PC-3 (cell line): Measurements from ENCODE around the gene TRABD2A. TPM values are rescaled to one million over a fixed set of nuclear protein-coding genes. Genes with fewer than 3 reads are reported as not detected.

ENCODE experiments used
- ATAC-seq: fragments of 200-7000 bp; cut with Tn5 transposase; 2 replicates; pipeline ENCODE4 v1.9.1; 2020; ENCODE audit warnings: mild to moderate bottlenecking, moderate library complexity
- BruUV-seq: library from RNA; stranded (reverse); fragments of 400-500 nt; replicated peaks from 2 replicates; lab custom pipeline; 2021; lab: Mats Ljungman, UMichigan
- CTCF ChIA-PET: fragments of 300-600 bp; sonication (Branson Sonifier 250); formaldehyde crosslinking; loops from one replicate; lab custom pipeline; 2022; ENCODE audit warnings: antibody characterized with exemption; lab: Charles Lee
- POLR2A ChIA-PET: fragments of 300-600 bp; sonication (Branson Sonifier 250); formaldehyde crosslinking; loops from one replicate; lab custom pipeline; 2022; ENCODE audit warnings: antibody characterized with exemption; ENCODE audit not compliant: unreplicated experiment; lab: Charles Lee
- DNase-seq: peaks from one replicate; pipeline ENCODE4 v3.0.0-alpha.2; 2015
- H2AFZ ChIP-seq: fragments of 300-600 bp; sonication (generic); 2 replicates; pipeline ENCODE4 v1.6.0; 2016; ENCODE audit warnings: antibody characterized with exemption, low read length
- H3F3A ChIP-seq: fragments of 300-600 bp; sonication (generic); one replicate; pipeline ENCODE4 v1.6.0; 2017; ENCODE audit warnings: antibody characterized with exemption, low read length, control low read depth, mild to moderate bottlenecking; ENCODE audit not compliant: unreplicated experiment
- H3K27ac ChIP-seq: fragments of 300-600 bp; sonication (generic); 2 replicates; pipeline ENCODE4 v1.5.1; 2016; ENCODE audit warnings: mild to moderate bottlenecking, low read length
- H3K27me3 ChIP-seq: fragments of 300-600 bp; sonication (generic); 2 replicates; pipeline ENCODE4 v1.6.1; 2016; ENCODE audit warnings: low read length, mixed read lengths
- H3K36me3 ChIP-seq: fragments of 300-600 bp; sonication (generic); 2 replicates; pipeline ENCODE4 v1.6.1; 2016; ENCODE audit warnings: low read depth, mixed run types, low read length, mixed read lengths
- H3K4me1 ChIP-seq: fragments of 300-600 bp; sonication (generic); 2 replicates; pipeline ENCODE4 v1.5.1; 2016; ENCODE audit warnings: low read length; ENCODE audit not compliant: insufficient read depth
- H3K4me2 ChIP-seq: fragments of 300-600 bp; sonication (generic); 2 replicates; pipeline ENCODE4 v1.6.0; 2016; ENCODE audit warnings: low read length
- H3K4me3 ChIP-seq: fragments of 300-600 bp; sonication (generic); 2 replicates; pipeline ENCODE4 v1.5.1; 2016; ENCODE audit warnings: mild to moderate bottlenecking, low read length, mixed read lengths
- H3K79me2 ChIP-seq: fragments of 300-600 bp; sonication (generic); 2 replicates; pipeline ENCODE4 v1.6.1; 2017; ENCODE audit warnings: low read length, mixed read lengths
- H3K9ac ChIP-seq: fragments of 300-600 bp; sonication (generic); 2 replicates; pipeline ENCODE4 v1.6.0; 2016; ENCODE audit warnings: mild to moderate bottlenecking, low read length
- H3K9me2 ChIP-seq: fragments of 300-600 bp; sonication (generic); replicated peaks from 2 replicates; pipeline ENCODE4 v1.6.1; 2016; ENCODE audit warnings: mixed run types, low read length, mixed read lengths
- H3K9me3 ChIP-seq: fragments of 300-600 bp; sonication (generic); 2 replicates; pipeline ENCODE4 v1.6.1; 2016; ENCODE audit warnings: low read length, mixed read lengths
- H4K20me1 ChIP-seq: fragments of 300-600 bp; sonication (generic); 2 replicates; pipeline ENCODE4 v1.6.1; 2016; ENCODE audit warnings: low read length, mixed read lengths
- CTCF ChIP-seq: fragments of 300-600 bp; sonication (generic); conservative IDR thresholded peaks from 2 replicates; pipeline ENCODE4 v1.5.1; 2017; ENCODE audit warnings: antibody characterized with exemption, low read depth, mild to moderate bottlenecking, low read length
- EZH2 ChIP-seq: fragments of 300-600 bp; sonication (generic); IDR thresholded peaks from one replicate; pipeline ENCODE4 v1.6.1; 2017; ENCODE audit warnings: antibody characterized with exemption, mild to moderate bottlenecking, low read length; ENCODE audit not compliant: unreplicated experiment
- EZH2phosphoT487 ChIP-seq: fragments of 300-600 bp; sonication (generic); IDR thresholded peaks from 2 replicates; pipeline ENCODE4 v1.6.1; 2018; ENCODE audit warnings: mild to moderate bottlenecking, antibody characterized with exemption, low read length, borderline replicate concordance
- intact Hi-C: fragments of 100-400 bp; cut with micrococcal nuclease; formaldehyde crosslinking; loops from 2 replicates; pipeline ENCODE4 v1.9.0; 2023
- total RNA-seq: library from RNA; depleted of rRNA; stranded (reverse); fragments of >200 nt; gene quantifications from 2 replicates; pipeline ENCODE4 v1.2.3, GENCODE V29; 2014

Gene TRABD2A
- total RNA-seq, 1 experiment from 2014 or later: 2.0 TPM

- no peaks in the 10 kb centered on the region for H3K27me3 ChIP-seq
- BruUV-seq: no TSS peak
- no peaks in the 10 kb centered on the region for H3K9me3 ChIP-seq
- intact Hi-C loops: loop anchor here (5.0 kb wide), 1 partner anchor 39 kb away; no protein-coding TSS in a partner anchor
- H3K9ac ChIP-seq: no peak overlapping the region
- no peak overlapping the region for H3K4me3 ChIP-seq
- H2AFZ ChIP-seq: no peak overlapping the region
- no peaks in the 10 kb centered on the region for H3F3A ChIP-seq
- no peaks in the 10 kb centered on the region for H4K20me1 ChIP-seq
- POLR2A ChIA-PET: no interaction called here
- no peak overlapping the region for H3K4me2 ChIP-seq
- TF ChIP-seq CTCF (no peak), EZH2phosphoT487 (no peak), EZH2 (no peak)
- DNase-seq: no peak
- H3K9me2 ChIP-seq: no peaks in the 10 kb centered on the region
- no peak for ATAC-seq
- H3K79me2 ChIP-seq: no peaks in the 10 kb centered on the region
- H3K36me3 ChIP-seq: no peaks in the 10 kb centered on the region
- no peak overlapping the region for H3K27ac ChIP-seq
- CTCF ChIA-PET: no interaction called here
- H3K4me1 ChIP-seq: peaks cover 18% of the 10 kb centered on the region
Measured at GRCh38 chr2:84846041-84846663, 34.7 kb downstream of the TRABD2A start.

GRCh38 chr2:84844141-84844540, 36.7 kb downstream of the TRABD2A start:
- intact Hi-C loops: no loop called here
- Histone ChIP-seq H3K27me3 (no peaks in the 10 kb centered on the region), H3K4me2 (no peak overlapping the region), H3K36me3 (no peaks in the 10 kb centered on the region), H3K27ac (no peak overlapping the region), H3K9me2 (no peaks in the 10 kb centered on the region), H3K9me3 (no peaks in the 10 kb centered on the region), H2AFZ (no peak overlapping the region), H3K4me1 (peaks cover 5% of the 10 kb centered on the region), H3F3A (no peaks in the 10 kb centered on the region), H3K4me3 (no peak overlapping the region), H3K79me2 (no peaks in the 10 kb centered on the region), H3K9ac (no peak overlapping the region), H4K20me1 (no peaks in the 10 kb centered on the region)
- CTCF ChIA-PET: no interaction called here
- no TSS peak for BruUV-seq
- DNase-seq (no peak), ATAC-seq (no peak)
- TF ChIP-seq EZH2 (no peak), CTCF (no peak), EZH2phosphoT487 (no peak)
- POLR2A ChIA-PET: no interaction called here

GRCh38 chr2:84841577-84841976, 39.3 kb downstream of the TRABD2A start:
- Histone ChIP-seq H3K4me3 (no peak overlapping the region), H3K9ac (no peak overlapping the region), H3K27ac (no peak overlapping the region), H4K20me1 (no peaks in the 10 kb centered on the region), H3K27me3 (0 out of 2 replicates have a peak, but pooled peaks cover 3% of the 10 kb centered on the region), H3F3A (no peaks in the 10 kb centered on the region), H3K4me1 (no peaks in the 10 kb centered on the region), H2AFZ (no peak overlapping the region), H3K9me3 (no peaks in the 10 kb centered on the region), H3K79me2 (no peaks in the 10 kb centered on the region), H3K4me2 (no peak overlapping the region), H3K9me2 (no peaks in the 10 kb centered on the region), H3K36me3 (no peaks in the 10 kb centered on the region)
- BruUV-seq: no TSS peak
- TF ChIP-seq EZH2phosphoT487: no peak
- no peak for TF ChIP-seq EZH2
- TF ChIP-seq CTCF: no peak
- DNase-seq: no peak
- CTCF ChIA-PET: no interaction called here
- ATAC-seq: no peak
- intact Hi-C loops: no loop called here
- POLR2A ChIA-PET: no interaction called here
